NOMO-1 treated with DMSO at 0.1 percent for 48 hours (cell line): ENCODE results near the gene ZNF354B.
"Not testable (repeated sequence)": the region's sequence is repeated elsewhere in the genome, so short reads cannot be mapped to it uniquely, and the experiment has no call there.

Source experiments
- DNase-seq: peaks from one replicate; lab custom pipeline; 2025; ENCODE audit not compliant: unreplicated experiment; lab: John Stamatoyannopoulos, UW

The ZNF354B gene

DNA sequence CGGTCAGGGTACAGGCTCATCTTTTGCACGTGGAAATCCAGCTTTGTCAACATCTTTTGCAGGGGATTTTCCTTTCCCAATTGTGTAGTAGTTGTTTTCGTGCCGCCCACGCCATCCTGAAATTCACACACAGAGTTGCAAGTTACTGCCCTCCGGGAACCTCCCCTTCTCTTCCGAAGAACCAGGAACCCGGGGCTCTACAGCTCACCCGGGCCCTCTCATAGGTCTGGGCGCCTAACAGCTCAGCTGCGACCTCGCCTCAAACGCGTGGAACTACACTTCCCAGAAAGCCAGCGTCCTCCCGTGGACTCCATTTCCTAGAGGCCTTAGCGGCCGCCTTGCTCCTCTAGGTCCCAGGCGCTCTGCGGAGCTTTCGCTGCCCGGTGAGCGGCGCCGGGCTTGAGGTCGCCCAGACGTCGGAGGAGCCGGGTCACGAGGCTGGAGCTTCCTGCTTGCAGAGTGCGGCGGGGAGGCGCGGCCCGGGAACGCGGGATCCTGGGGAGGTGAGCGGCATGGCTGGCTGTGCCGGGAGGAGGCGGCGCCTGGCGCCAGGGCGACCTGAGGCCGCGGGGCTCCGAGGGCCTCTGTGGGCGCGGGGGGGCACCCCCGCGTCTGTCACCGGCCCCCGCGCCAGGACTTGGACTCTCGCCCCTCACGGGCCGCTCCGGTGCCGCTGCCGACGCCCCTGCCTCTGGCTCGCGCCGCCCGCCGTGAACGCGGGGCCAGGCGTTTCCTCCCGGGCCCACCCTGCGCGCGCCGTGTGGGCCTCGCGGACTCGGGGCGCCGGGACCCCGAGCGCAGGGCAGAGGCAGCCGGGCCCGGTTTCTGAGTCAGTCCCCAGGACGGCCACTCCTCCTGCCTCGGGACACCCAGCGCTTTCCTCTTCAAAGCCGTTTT, at the start of gene ZNF354B:
Gene ZNF354B (plus strand): TSS at position 329 of the 897 bp plus-strand sequence. CDS start 1,095 bp downstream, outside the sequence.
- DNase-seq, result peak; percentile 90

DNA sequence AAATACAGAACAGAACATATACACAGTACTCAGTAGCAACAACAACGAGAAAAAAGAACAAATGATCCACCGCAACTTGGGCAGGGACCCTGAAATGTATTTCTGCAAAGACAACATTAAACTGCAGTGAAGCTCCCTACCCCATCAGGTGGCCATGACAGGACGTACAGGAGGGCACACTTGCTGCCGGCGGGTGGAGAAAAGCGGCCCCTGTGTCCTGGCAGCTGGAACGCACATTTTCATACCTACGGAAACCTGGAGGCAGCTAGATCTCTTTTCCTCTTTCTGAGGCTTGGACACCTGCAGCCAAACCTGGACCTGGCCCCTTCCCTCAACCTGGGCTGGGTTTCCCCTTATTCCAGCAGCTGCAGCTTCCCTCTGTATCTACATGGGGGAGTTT, 42.2 kb upstream of the ZNF354B start:
- DNase-seq, result no peak

DNA sequence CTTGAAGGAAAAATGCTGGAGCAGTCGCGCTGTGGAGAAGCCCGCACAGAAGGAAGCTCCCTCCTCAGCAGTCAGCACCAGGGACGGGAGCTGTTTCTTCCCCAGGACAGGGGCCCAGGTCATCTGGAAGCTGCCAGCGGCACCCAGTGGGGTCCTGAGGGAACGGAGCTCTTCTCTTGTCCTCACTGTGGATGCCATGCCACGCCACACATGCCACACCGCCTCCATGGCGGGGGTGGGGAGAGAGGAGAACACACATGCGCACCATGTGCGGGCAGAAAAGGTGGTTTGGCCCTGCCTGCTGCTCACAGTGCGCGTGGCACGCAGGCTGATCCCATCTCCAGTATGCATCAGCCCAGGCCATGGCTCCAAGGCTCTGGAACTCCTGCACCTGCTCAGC, 41.7 kb upstream of the ZNF354B start:
- DNase-seq, result no peak

DNA sequence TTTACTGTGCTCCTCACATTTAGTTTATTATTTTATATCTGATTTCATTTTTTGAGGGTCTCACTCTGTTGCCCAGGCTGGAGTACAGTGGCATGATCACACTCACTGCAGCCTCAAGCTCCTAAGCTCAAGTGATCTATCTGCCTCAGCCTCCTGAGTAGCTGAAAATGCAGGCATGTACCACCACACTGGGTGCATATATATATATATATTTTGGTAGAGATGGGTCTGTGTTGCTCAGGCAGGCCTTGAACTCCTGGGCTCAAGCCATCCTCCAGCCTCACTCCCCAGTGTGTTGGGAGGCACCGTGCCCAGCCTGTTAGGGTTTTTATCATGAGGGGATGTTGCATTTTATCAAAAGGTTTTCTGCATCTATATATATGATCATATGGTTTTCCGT, 39.8 kb upstream of the ZNF354B start:
- no peak for DNase-seq

DNA sequence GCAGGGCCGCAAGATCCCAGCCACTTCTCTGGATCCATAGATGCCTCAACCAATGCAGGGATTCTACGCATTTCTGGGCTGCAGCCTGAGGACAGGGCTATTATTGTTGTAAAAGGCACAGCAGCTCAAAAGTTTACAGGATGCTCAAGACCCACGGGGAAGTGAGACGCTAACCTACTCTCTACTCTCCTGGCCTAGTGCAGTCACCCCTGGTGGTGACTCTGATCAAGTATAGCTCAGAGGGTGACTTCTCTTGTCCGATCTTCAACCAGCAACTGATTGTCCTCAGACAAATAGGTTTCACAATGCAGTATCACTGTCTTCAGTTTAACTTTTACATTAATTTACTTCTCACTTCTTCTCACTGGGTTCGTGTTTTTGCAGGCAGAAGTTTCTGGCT, 34.3 kb upstream of the ZNF354B start:
- DNase-seq, result no peak

DNA sequence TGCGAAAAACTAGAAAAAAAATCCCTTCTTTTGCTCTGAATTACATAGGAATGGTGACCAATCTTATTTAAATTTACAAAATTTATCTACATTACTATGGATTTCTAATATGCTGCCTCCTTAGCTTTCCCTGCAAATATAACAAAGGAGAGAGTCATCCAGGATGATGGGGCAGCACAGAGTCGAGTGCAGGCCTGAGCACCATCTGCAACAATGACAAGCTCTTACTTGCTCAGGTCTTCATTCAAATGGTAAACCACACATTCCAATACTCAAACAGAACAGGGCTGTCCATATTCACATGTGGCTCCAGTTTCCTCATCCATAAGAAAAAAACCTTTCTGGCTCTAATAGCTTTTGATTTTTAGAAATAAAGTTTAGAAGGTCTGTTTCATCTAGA, 33.5 kb upstream of the ZNF354B start:
- DNase-seq, result no peak

DNA sequence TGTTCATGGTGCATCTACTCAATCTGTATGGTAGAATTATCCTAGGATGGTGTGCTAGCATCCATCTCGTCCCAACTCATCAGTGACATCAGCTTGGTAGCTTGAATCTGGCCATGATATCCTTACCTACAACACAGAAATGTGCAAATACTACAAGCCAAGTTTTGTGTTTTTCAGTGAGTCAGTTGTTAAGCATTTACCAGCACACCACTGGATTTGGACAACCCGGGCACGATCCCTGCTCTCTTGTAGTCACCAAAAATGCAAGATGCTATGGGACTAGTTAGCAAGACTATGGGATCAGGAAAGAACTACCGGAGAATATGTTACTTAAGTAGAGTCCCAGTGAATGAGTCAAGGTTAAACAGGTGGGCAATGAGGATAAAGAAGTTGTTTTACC, 32.1 kb upstream of the ZNF354B start:
- DNase-seq, result no peak

DNA sequence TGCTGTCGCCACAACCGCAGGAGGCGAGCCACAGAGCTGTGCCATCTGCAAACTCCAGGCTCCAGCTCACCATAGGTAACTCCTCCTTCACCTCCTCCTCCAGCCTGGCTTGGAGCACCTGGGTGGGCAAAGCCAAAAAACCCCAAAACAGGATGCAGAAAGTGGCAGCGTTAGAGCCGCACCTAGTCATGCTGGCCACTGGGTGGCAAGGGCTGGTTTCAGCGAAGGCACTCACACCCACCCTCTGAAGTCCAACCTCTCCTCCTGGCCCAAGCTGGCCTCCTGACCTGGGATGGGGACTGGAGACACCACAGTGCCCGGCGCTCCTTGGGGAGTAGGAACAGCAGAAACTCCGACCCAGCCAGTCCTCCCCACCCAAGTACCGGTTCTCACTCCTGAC, 28.7 kb upstream of the ZNF354B start:
- no peak for DNase-seq

DNA sequence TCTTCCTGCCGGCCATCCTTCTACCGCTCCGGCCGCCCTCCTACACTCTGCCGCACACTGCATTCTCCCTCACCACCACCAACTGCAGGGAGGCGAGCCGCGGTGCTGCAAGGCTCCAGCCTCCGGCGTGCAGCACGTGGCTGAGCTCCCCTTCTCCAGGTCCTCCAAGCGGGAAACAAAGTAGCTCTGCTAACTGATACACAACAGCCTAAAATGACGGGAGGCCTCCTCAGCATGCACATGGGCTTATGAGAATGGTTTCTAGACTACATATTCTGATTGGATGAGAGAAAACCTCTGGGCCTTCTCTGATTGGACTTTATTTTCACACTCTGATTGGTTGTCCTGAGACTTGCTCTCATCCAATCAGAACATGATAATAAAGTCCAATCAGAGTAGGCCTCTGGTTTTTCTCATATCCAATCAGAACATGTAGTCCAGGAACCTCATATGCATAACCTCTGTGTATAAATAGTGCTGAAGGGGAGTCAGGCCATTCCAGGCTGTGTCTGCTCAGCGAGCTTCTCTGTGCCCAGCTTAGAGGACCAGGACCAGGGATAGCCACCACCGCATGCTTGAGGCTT, 27.0 kb upstream of the ZNF354B start:
- DNase-seq, result no peak

DNA sequence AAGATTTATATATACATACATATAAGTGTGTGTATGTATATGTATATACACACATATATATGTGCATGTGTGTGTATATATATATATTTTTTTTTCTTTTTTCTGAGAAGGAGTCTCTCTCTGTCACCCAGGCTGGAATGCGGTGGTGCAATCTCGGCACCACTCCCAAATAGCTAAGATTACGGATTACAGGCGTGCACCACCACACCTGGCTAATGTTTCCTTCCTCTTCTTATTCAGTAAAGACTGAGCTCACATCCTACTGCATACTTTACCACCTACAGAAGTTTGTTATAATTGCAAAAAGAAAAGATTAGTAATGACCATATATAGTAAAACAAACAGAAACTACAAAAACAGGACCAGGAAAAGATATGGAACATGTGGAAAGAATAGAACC, 23.1 kb upstream of the ZNF354B start:
- no peak for DNase-seq

DNA sequence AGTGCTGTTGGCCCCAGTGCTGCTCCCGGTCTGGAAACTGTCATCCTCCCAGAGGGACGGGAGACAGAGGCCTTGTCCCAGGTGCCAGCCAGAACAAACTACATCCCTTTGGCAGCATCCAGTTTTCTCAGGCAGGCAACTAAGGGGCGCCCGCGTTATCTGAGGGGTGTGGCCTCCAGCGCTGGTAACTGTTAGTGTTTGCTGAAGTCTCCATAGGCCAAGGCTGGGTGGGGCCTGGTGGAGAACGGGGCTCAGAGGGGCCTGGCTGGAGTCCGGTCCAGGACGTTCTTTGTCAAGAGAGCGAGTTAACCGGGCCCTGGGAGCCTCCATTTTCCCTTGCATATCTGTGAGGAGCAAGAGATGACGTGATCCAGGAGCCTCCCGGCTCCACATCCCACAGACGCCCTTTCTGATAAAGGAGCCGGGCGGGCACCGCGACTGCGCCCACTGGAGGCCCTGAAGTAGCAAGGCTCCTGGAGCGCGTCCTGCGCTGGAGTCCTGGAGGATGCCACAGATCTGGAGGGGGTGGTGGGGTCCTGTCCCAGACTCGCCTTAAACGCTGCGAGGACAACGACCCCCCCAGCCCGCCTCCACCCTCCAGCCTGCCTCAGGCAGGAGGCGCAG, 20.9 kb upstream of the ZNF354B start:
- not testable (repeated sequence) for DNase-seq

DNA sequence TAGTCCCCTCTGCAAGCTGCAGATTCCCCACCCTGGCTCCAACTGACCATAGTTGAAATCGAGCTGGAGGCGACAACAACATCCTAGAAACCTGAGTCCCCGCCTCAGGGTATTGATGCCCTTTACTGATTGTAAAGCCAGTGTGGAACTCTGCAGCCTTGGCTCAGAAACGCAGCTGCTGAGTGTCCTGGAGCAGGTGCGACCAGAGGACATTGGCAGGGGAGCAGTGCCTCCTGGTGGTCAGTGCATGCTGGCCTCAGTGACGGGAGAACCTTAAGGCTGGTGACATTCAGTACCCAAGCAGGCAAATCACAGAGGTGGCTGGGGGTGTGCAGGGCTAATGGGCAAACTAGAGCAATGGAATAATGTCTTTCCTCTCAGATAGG, 20.4 kb upstream of the ZNF354B start:
- no peak for DNase-seq

DNA sequence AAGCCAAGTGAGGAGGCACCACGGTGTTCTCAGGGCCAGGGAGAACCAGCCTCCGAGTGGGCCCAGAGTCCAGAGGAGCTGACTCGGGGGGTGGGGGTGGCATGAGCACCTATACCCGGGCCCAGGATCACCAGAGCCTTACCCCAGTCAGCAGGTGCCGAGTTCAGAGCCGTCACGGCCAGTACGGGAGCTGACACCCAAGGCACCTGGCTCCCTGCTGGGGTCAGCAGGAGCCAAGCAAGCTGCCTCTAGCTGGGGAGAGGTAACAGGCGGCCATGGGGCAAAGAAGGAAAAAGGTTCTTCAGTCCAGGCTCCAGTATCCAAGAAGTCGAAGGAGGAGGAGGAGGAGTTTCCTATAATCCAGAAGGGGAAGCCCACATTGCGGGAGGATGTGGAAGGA, 19.4 kb upstream of the ZNF354B start:
- not testable (repeated sequence) for DNase-seq

DNA sequence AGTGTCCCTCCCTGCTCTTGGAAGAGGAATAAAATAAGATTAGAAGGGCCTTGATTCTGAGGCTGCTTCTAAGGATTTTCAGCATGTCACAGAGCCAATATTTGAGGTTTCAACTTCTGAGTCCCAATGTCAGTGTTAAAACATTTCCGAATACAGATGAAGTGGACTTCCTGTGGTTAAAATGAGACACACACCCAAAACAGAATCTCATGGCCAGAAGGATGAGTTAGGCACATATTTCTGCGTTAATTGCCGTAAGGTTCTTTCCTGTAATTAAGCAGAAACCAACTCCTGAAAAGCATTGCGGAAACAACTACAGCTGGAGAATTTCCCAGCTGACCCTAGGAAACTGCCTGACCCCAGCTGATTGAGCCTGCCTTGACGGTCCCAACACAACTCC, 10.4 kb upstream of the ZNF354B start:
- DNase-seq, result peak; percentile 77

DNA sequence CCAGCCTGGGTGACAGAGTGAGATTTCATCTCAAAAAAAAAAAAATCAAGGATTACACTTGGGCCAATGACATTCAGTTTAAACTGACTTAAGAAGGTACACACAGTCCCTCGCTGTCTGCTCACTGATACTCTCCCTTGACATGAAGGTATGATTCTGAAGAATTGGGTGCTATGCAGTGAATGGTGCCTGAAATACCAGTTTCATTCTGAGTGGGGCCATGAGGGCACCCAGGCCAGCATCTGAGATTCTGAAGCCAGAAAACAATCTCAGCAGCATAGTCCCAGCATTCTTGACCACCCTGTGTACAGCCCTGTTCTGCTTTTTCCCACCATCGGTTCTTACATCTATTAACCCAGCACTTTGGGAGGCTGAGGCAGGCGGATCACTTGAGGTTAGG, 7.8 kb upstream of the ZNF354B start:
- no peak for DNase-seq

DNA sequence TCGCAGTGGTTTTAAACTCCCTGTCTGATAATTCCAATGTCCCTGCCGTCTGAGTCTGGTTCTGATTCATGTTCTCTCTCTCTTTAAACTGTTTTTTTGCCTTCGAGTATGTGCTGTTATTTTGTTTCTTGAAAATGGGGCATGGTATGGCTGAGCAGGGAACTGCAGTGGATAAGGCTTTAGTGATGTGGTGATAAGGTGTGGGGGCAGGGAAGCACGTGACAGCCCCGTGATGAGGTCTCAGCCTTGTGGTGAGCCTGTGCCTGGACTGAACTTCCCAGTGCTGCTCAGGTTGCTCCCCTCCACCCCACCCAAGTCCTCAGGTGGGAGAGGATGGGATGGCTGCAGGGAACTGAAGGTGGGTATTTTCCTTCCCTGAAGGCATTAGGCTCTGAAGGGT, 5.5 kb upstream of the ZNF354B start:
- no peak for DNase-seq

DNA sequence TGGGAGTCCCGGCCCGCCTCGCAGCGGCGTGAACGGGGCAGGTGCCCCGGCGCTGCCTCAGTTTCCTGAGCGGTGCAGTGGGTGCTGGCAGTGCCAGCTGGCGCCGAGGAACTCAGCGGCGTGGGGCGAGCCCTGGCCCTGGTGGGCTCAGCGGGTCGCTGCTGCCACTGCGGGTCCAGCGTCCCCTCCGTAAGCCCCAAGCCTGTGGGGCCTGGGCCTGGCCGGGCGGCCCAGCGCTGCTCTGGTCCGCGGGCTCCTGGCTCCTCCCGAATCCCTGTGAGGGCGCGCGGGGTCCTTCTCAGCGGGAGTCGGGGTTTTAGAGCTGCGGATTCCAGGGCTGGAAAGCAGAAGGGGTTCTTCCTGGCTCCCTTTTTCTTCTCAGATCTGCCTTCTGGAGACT, 862 bp downstream of the ZNF354B start:
- DNase-seq, result not testable (repeated sequence)

DNA sequence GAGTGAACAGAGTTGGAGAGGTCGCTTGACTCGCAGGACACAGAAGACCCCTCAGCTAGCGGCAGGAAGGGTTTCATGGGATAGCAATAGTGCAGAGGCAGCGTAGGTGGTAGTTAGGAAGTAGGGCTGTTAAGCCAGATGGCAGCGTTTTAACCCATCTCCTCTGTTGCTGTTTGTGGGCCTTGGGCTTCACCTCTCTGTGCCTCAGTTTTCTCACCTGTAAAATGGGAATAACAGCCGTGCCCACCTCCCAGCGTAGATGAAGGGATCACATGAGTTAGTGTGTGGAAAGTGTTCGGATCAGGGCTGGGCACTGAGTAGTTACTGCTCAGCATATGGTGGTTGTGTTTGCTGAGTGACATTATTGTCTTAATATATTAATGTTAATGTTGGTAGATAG, 1.9 kb downstream of the ZNF354B start:
- no peak for DNase-seq

DNA sequence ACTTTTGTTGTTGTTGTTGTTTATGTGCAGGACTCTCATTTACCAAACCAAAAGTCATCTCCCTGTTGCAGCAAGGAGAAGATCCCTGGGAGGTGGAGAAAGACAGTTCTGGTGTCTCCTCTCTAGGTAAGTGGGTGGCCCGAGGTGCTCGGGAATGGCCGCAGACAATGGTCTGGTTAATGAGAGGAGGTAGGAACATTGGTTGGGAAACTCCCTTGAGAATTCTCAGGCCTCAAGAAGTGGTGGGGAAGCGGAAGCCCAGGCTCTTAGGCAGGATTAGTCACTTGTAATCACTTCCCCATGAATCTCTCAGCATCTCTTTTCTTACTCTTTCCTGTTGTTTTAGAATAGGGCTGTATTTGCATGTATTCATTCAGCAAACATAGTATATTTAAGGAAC, 7.2 kb downstream of the ZNF354B start:
- no peak for DNase-seq

DNA sequence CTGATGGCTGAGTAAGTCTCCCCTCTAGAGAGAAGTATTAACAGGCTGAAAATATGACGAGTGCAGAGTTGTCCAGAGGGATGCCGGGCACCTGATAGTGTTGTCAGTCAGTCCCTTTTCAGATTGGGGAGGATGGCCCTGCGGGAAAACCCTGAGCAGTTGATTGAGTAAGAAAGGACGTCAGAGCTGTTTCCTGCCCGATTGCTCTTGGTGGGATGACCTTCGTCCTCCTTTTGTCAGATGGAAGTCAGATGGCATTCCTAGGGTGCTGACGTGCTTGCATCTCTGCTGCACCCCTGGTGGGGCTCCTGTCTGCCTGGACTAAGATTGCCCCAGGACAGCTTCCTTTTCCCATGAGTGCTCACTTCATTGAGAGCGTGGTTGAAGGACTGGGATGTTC, 9.8 kb downstream of the ZNF354B start:
- DNase-seq, result no peak

DNA sequence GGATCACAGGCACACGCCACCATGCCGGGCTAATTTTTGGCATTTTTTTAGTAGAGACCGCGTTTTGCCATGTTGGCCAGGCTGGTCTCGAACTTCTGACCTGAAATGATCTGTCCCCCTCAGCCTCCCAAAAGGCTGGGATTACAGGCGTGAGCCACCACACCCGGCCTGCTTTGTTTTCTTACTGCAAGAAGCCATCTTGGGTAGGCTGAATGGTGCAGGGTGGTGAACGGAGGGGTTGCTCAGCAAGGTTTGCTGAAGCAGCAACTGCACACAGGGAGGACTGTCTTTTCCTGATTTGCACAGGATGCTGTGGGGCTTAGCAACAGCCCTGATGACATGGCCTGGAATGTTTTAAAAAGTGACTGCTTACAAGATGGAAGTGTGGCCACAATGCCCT, 10.7 kb downstream of the ZNF354B start:
- no peak for DNase-seq

DNA sequence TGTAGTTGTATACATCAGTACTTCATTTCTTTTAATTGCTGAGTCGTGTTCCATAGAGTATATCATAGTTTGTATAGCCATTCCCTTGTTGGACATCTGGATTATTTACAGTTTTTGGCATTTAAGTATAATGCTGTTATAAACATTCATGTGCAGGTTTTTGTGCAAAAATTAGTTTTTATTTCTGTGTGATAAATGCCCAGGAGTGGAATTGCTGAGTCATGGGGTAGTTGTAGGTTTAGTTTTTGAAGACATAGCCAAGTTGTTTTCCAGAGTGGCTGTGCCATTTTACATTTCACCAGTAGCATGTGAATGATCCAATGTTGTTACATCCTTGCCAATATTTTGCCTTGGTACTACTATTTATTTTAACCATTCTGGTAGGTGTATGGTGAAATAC, 12.5 kb downstream of the ZNF354B start:
- no peak for DNase-seq
